Measurements from ENCODE around the gene OPRL1. TPM values are rescaled to one million over a fixed set of nuclear protein-coding genes. Genes with fewer than 3 reads are reported as not detected.

The OPRL1 gene
- total and polyA plus RNA-seq, 2 donors (not counting 1 experiment from before 2014, with no cell fraction given) = 3.5 to 6.2 TPM

DNA sequence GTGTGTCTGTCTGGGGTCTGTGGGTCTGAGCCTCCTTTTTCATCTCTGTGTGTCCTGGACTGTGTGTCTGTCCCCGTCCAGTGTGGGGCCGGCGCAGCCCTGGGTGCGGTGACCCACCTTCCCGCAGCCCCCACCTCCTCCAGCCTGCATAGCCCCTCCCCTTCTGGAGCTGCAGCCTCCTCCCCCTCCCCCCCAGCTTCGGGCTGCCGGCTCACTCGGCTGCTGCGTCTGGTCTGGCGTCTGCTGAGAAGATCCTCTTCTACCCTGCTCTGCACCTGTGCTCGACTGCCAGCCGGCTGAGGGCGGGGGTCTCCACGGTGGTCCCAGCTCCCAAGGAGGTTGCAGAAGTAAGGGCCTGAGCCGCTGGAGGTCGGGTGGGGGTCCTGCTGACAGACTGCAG lies 11.9 kb downstream of the OPRL1 start:
- DNase-seq (no peak), ATAC-seq (ENCODE audit: low read depth) (no peak)
- H3K79me2 ChIP-seq (ENCODE audit: control insufficient read depth, insufficient read depth, low read length) = peaks cover 4% of the 10 kb centered on the region
- Mint-ChIP-seq H3K27ac (no peak overlapping the region), H3K9me3 (ENCODE audit: insufficient read depth) (peaks cover under 1% of the 10 kb centered on the region), H3K4me1 (peaks cover 27% of the 10 kb centered on the region), H3K27me3 (peaks cover 6% of the 10 kb centered on the region), H3K4me3 (no peak overlapping the region)
- no peaks in the 10 kb centered on the region for H3K36me3 ChIP-seq (replicated peaks in 1 of 2; ENCODE audit: control extremely low read depth in 1 of 2, control insufficient read depth in 1 of 2, extremely low read depth in 1 of 2, insufficient read depth in 2 of 2, low read length in 1 of 2)
- H4K20me1 ChIP-seq (ENCODE audit: control insufficient read depth, insufficient read depth, low read length, poor library complexity, severe bottlenecking) = no peaks in the 10 kb centered on the region
- ChIA-PET POLR2A (no interaction called here), CTCF (no interaction called here)
- H3K9me3 ChIP-seq (ENCODE audit: control extremely low read depth in 1 of 3, control insufficient read depth in 2 of 3, insufficient read depth in 1 of 3, low read length in 2 of 3) = peaks cover 0 to 15% (median 0%) of the 10 kb centered on the region in 3 donors
- intact Hi-C loops (cut with micrococcal nuclease) = no loop called here
- no peak overlapping the region for H3K9ac ChIP-seq (ENCODE audit: low read length)
- H3K4me1 ChIP-seq (ENCODE audit: control insufficient read depth in 2 of 2, insufficient read depth in 2 of 2, low read length in 2 of 2) = peaks cover 0 to 14% of the 10 kb centered on the region in 2 donors
- H3K4me3 ChIP-seq (ENCODE audit: control extremely low read depth in 1 of 5, extremely low read depth in 1 of 5, insufficient read depth in 1 of 5, low read depth in 2 of 5, low read length in 4 of 5) = no peak overlapping the region
- no peak for TF ChIP-seq EZH2 (IDR thresholded peaks at IDR 0.05; ENCODE audit: borderline replicate concordance, insufficient read depth, low read depth, low read length, poor library complexity, severe bottlenecking)
- TF ChIP-seq, protein P1, sequence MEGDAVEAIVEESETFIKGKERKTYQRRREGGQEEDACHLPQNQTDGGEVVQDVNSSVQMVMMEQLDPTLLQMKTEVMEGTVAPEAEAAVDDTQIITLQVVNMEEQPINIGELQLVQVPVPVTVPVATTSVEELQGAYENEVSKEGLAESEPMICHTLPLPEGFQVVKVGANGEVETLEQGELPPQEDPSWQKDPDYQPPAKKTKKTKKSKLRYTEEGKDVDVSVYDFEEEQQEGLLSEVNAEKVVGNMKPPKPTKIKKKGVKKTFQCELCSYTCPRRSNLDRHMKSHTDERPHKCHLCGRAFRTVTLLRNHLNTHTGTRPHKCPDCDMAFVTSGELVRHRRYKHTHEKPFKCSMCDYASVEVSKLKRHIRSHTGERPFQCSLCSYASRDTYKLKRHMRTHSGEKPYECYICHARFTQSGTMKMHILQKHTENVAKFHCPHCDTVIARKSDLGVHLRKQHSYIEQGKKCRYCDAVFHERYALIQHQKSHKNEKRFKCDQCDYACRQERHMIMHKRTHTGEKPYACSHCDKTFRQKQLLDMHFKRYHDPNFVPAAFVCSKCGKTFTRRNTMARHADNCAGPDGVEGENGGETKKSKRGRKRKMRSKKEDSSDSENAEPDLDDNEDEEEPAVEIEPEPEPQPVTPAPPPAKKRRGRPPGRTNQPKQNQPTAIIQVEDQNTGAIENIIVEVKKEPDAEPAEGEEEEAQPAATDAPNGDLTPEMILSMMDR (IDR thresholded peaks at IDR 0.05) = no peak
- H2AFZ ChIP-seq (ENCODE audit: insufficient read depth, low read depth, low read length, poor library complexity, severe bottlenecking) = no peak overlapping the region
- peaks cover 0 to 4% (median 0%) of the 10 kb centered on the region in 4 experiments for H3K27me3 ChIP-seq (replicated peaks in 1 of 4; ENCODE audit: control extremely low read depth in 1 of 4, control insufficient read depth in 3 of 4, insufficient read depth in 4 of 4, low read length in 3 of 4)
- no peak overlapping the region for H3K27ac ChIP-seq (ENCODE audit: low read length in 2 of 2)
- WGBS (ENCODE audit: insufficient coverage) = 33% methylated on average over 11 of the region's 16 CpGs
- H3K4me2 ChIP-seq (replicated peaks; ENCODE audit: low read depth, low read length, poor library complexity, severe bottlenecking) = no peak overlapping the region

DNA sequence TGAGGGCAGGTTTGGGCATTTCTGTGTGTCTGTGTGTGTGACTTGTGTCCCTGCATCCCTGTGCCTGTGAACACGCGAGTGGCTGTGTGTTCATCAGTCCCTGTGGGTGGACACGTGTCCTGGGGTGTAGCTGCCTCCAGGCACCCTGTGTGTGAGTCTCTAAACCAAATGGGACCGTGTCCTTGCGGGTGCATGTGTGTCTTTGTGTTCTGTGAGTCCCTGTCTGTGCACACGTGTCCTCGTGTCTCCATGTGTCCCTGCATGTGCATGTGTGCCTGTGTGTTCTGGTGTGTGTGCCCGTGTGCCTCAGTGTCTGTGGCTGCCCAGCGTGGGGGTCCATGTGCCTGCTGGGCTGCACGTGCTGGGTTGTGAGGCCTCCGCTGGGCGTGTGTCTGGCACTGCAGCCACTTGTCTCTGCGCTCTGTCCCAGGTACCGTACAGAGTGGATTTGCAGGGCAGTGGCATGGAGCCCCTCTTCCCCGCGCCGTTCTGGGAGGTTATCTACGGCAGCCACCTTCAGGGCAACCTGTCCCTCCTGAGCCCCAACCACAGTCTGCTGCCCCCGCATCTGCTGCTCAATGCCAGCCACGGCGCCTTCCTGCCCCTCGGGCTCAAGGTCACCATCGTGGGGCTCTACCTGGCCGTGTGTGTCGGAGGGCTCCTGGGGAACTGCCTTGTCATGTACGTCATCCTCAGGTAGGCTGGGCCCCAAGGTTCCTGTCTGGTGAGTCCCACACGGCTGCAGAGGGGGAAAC lies 12.6 kb downstream of the OPRL1 start:
- no peak overlapping the region for H3K27ac ChIP-seq (ENCODE audit: low read length in 2 of 2)
- DNase-seq (no peak), ATAC-seq (ENCODE audit: low read depth) (no peak)
- H3K4me2 ChIP-seq (replicated peaks; ENCODE audit: low read depth, low read length, poor library complexity, severe bottlenecking) = no peak overlapping the region
- ChIA-PET POLR2A (no interaction called here), CTCF (no interaction called here)
- H3K27ac Mint-ChIP-seq = peak overlapping the region; percentile 41
- no peaks in the 10 kb centered on the region for H3K36me3 ChIP-seq (replicated peaks in 1 of 2; ENCODE audit: control extremely low read depth in 1 of 2, control insufficient read depth in 1 of 2, extremely low read depth in 1 of 2, insufficient read depth in 2 of 2, low read length in 1 of 2)
- peaks cover 0 to 12% (median 0%) of the 10 kb centered on the region in 3 donors for H3K9me3 ChIP-seq (ENCODE audit: control extremely low read depth in 1 of 3, control insufficient read depth in 2 of 3, insufficient read depth in 1 of 3, low read length in 2 of 3)
- H3K9ac ChIP-seq (ENCODE audit: low read length) = no peak overlapping the region
- TF ChIP-seq, protein P1 (IDR thresholded peaks at IDR 0.05) = no peak
- TF ChIP-seq EZH2 (IDR thresholded peaks at IDR 0.05; ENCODE audit: borderline replicate concordance, insufficient read depth, low read depth, low read length, poor library complexity, severe bottlenecking) = no peak
- no peak overlapping the region for H3K4me3 ChIP-seq (ENCODE audit: control extremely low read depth in 1 of 5, extremely low read depth in 1 of 5, insufficient read depth in 1 of 5, low read depth in 2 of 5, low read length in 4 of 5)
- no peak overlapping the region for H2AFZ ChIP-seq (ENCODE audit: insufficient read depth, low read depth, low read length, poor library complexity, severe bottlenecking)
- peaks cover 6% of the 10 kb centered on the region for H3K27me3 Mint-ChIP-seq
- H3K4me3 Mint-ChIP-seq = peak overlapping the region; percentile 64
- H3K27me3 ChIP-seq (replicated peaks in 1 of 4; ENCODE audit: control extremely low read depth in 1 of 4, control insufficient read depth in 3 of 4, insufficient read depth in 4 of 4, low read length in 3 of 4) = peaks cover 0 to 4% (median 0%) of the 10 kb centered on the region in 4 experiments
- intact Hi-C loops (cut with micrococcal nuclease) = no loop called here
- peaks cover 3% of the 10 kb centered on the region for H3K9me3 Mint-ChIP-seq (ENCODE audit: insufficient read depth)
- no peaks in the 10 kb centered on the region for H4K20me1 ChIP-seq (ENCODE audit: control insufficient read depth, insufficient read depth, low read length, poor library complexity, severe bottlenecking)
- 82% methylated on average over 27 of the region's 27 CpGs for WGBS (ENCODE audit: insufficient coverage)
- peaks cover 28% of the 10 kb centered on the region for H3K4me1 Mint-ChIP-seq
- H3K79me2 ChIP-seq (ENCODE audit: control insufficient read depth, insufficient read depth, low read length) = peaks cover 4% of the 10 kb centered on the region
- H3K4me1 ChIP-seq (ENCODE audit: control insufficient read depth in 2 of 2, insufficient read depth in 2 of 2, low read length in 2 of 2) = peaks cover 0 to 14% of the 10 kb centered on the region in 2 donors

All from B cell (primary cell).